GM21717 (cell line): ENCODE data around the gene RAD50.
"Not testable (repeated sequence)": the region's sequence is repeated elsewhere in the genome, so short reads cannot be mapped to it uniquely, and the experiment has no call there.

ENCODE experiments used
- ATAC-seq: cut with Tn5 transposase; IDR thresholded peaks from one replicate; pipeline ENCODE4 v1.9.1; 2021; ENCODE audit warnings: mild to moderate bottlenecking, moderate library complexity; ENCODE audit not compliant: unreplicated experiment

Gene RAD50

GRCh38 chr5:132628814-132629213 is 72.0 kb downstream of the RAD50 start:
- no peak for ATAC-seq

- ATAC-seq = peak; percentile 67
Measured at GRCh38 chr5:132629230-132629944, 72.6 kb downstream of the RAD50 start.

GRCh38 chr5:132633587-132633986 is 76.8 kb downstream of the RAD50 start:
- not testable (repeated sequence) for ATAC-seq

- ATAC-seq = peak; percentile 40
Measured at GRCh38 chr5:132635873-132636272, 79.1 kb downstream of the RAD50 start.

- no peak for ATAC-seq
Measured at GRCh38 chr5:132637241-132637640, 80.5 kb downstream of the RAD50 start.

GRCh38 chr5:132639706-132640130 is 82.9 kb downstream of the RAD50 start:
- ATAC-seq = peak; percentile 71

GRCh38 chr5:132640613-132641012 is 83.8 kb downstream of the RAD50 start:
- no peak for ATAC-seq

DNA sequence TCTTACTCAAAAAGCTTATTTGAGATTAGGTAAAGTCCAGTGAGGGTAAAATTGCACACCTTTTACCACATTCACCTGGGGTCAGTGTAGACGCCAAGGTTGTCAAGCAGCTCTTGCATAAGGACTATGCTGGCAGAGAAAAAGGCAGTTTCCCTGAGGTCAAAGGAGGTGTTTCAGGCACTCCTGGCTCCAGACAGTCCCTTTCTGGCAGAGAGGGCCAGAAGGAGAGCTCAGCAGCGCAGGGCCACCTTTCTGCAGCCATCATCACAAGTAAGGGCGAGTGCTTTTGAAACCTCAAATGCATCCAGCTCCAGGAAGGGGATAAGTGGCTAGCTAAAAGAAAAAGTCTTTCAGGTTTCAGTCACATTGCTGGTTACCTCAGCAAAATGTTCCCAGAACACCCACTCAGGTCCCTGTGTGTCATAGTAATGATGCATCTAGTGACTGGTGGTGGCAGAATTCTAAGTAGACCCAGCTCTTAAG is 84.5 kb downstream of the RAD50 start:
- ATAC-seq = peak; percentile 39

- no peak for ATAC-seq
Measured at GRCh38 chr5:132641841-132642240, 85.1 kb downstream of the RAD50 start.

- ATAC-seq = no peak
Measured at GRCh38 chr5:132644177-132644576, 87.4 kb downstream of the RAD50 start.

GRCh38 chr5:132646583-132647266 is 89.9 kb downstream of the RAD50 start:
- no peak for ATAC-seq

DNA sequence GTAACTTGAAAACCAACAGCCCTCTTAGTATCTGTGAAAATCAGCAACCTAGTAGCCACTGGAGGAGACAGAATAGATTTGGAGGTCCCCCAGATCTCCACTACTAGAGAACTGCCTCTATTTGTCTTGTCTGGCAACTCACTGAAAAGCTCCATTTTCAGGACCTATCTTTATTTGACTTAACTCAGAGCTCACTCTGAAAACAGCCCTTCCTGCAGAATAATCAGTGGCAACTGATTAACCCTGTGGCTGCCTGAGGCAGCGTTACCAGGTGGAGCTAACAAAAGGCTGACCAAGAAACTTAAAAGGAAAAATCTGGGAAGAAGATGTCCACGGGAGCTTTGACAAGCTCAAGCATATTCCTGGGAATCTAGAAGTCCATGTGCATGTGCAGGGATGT is 90.7 kb downstream of the RAD50 start:
- ATAC-seq = no peak

GRCh38 chr5:132648355-132648754 is 91.6 kb downstream of the RAD50 start:
- no peak for ATAC-seq

GRCh38 chr5:132651838-132652469 is 95.2 kb downstream of the RAD50 start:
- no peak for ATAC-seq

GRCh38 chr5:132653716-132654115 is 96.9 kb downstream of the RAD50 start:
- no peak for ATAC-seq

DNA sequence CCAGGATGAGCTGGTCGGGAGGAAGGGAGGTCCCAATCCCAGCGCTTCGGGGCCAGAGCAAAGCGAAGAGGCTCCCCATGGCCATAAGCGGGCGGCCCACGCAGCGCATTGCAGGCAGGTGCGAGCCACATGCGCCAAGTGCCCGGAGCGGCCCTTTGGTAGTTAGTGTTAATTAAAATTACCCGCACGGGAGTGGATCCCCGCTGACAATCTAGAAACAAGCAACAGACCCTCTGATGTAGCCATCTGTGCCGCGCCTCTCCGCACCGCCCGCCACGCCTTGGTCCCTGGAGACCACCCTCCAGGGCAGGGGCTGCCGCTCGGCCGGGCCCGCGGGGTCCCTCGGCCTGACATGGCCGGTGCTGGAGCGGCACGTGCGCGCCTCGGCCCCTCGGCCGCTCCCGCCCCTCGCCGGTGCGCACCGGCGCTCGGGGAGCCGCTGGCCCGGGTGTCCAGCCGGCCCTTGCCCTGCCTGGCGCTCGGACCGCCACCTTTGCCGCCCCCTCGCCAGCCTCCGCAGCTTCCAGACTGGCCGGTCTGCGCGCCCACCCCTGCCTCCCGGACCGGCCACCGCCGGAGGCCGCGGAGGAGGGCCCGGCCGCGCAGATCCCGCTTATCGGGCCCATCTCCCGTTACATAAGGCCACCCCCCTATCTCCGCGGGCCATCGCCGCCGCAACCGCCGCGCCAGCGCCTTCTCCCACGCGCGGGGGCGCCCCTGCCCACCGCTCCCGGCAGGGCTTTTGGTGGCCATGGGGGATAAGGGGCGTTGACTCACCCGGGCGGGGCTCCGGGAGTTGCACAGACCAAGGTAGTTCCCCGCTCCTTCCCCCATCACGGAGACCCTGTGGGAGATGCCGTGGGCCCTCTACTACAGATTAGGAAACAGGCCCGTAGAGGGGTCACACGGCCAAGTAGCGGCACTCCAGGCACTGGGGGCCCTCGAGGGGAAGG is 99.3 kb downstream of the RAD50 start:
- no peak for ATAC-seq

GRCh38 chr5:132656774-132657355 is 100.1 kb downstream of the RAD50 start:
- no peak for ATAC-seq

GRCh38 chr5:132657676-132658380 is 101.1 kb downstream of the RAD50 start, which contains the start of gene IL13:
TSS of gene IL13 (plus strand) at chr5:132658173. CDS start at chr5:132658187, 14 bp downstream.
- ATAC-seq = no peak
